SH-SY5Y (cell line): ENCODE results near the gene HEXB.

Source experiments
- GATA2 ChIP-seq: IDR thresholded peaks from 2 replicates; pipeline ENCODE4 v1.6.1; 2011; ENCODE audit warnings: mild to moderate bottlenecking, low read depth, low read length
- GATA3 ChIP-seq: IDR thresholded peaks from 2 replicates; pipeline ENCODE4 v1.6.1; 2011; ENCODE audit warnings: low read depth, mild to moderate bottlenecking, low read length, moderate library complexity

Gene HEXB

GRCh38 chr5:74648835-74649293 lies 36.2 kb upstream of the HEXB start:
- TF ChIP-seq GATA3 (no peak), GATA2 (no peak)

- TF ChIP-seq GATA3 = no peak
- no peak for TF ChIP-seq GATA2
Observed at GRCh38 chr5:74649421-74649973, 35.5 kb upstream of the HEXB start.

- TF ChIP-seq GATA2 (no peak), GATA3 (no peak)
Observed at GRCh38 chr5:74651710-74652109, 33.3 kb upstream of the HEXB start.

- TF ChIP-seq GATA2 (no peak), GATA3 (no peak)
Observed at GRCh38 chr5:74652576-74652975, 32.5 kb upstream of the HEXB start.

- TF ChIP-seq GATA3 (no peak), GATA2 (no peak)
Observed at GRCh38 chr5:74653991-74654390, 31.0 kb upstream of the HEXB start.

- TF ChIP-seq GATA2 = no peak
- no peak for TF ChIP-seq GATA3
Observed at GRCh38 chr5:74655206-74655605, 29.8 kb upstream of the HEXB start.

- no peak for TF ChIP-seq GATA3
- no peak for TF ChIP-seq GATA2
Observed at GRCh38 chr5:74655716-74656115, 29.3 kb upstream of the HEXB start.

GRCh38 chr5:74657165-74657564 lies 27.9 kb upstream of the HEXB start:
- TF ChIP-seq GATA2 (no peak), GATA3 (no peak)

- TF ChIP-seq GATA2 (no peak), GATA3 (no peak)
Observed at GRCh38 chr5:74659172-74659571, 25.9 kb upstream of the HEXB start.

- TF ChIP-seq GATA3 (no peak), GATA2 (no peak)
Observed at GRCh38 chr5:74660140-74660539, 24.9 kb upstream of the HEXB start.

GRCh38 chr5:74660873-74661272 lies 24.2 kb upstream of the HEXB start:
- TF ChIP-seq GATA3 (no peak), GATA2 (no peak)

GRCh38 chr5:74664551-74664950 lies 20.5 kb upstream of the HEXB start:
- TF ChIP-seq GATA3 (no peak), GATA2 (no peak)

- TF ChIP-seq GATA2 (no peak), GATA3 (no peak)
Observed at GRCh38 chr5:74665273-74665672, 19.8 kb upstream of the HEXB start.

GRCh38 chr5:74665816-74666215 lies 19.2 kb upstream of the HEXB start:
- TF ChIP-seq GATA3 (no peak), GATA2 (no peak)

- TF ChIP-seq GATA3 (no peak), GATA2 (no peak)
Observed at GRCh38 chr5:74667396-74667795, 17.6 kb upstream of the HEXB start.

- TF ChIP-seq GATA3 (no peak), GATA2 (no peak)
Observed at GRCh38 chr5:74669821-74670220, 15.2 kb upstream of the HEXB start.
